HepG2 (cell line): Measurements from ENCODE around the gene CCDC7. TPM values are rescaled to one million over a fixed set of nuclear protein-coding genes. Genes with fewer than 3 reads are reported as not detected.

Experiments used
- ATAC-seq: fragments of 200-7000 bp; cut with Tn5 transposase; 3 replicates; pipeline ENCODE4 v1.9.1; 2020; ENCODE audit warnings: mild to moderate bottlenecking, moderate library complexity
- BruUV-seq: library from RNA; stranded (reverse); fragments of 400-500 nt; replicated peaks from 2 replicates; lab custom pipeline; 2021; lab: Mats Ljungman, UMichigan
- CTCF ChIA-PET: fragments of 300-600 bp; formaldehyde crosslinking; extraction: SDS; loops from one replicate; lab custom pipeline; 2021; ENCODE audit warnings: low total read pairs, inconsistent platforms, low intra/inter-chr PET ratio; lab: Yijun Ruan, JAX
- POLR2A ChIA-PET: fragments of 350-600 bp; sonication (Branson Sonifier 250); formaldehyde crosslinking; loops from one replicate; lab custom pipeline; 2020; ENCODE audit warnings: antibody characterized with exemption, inconsistent platforms; lab: Yijun Ruan, JAX
- DNase-seq: peaks from one replicate; pipeline ENCODE4 v3.0.0-alpha.2; 2015; ENCODE audit warnings: low spot score
- FAIRE-seq: peaks from 3 replicates; lab custom pipeline; 2011; peaks lifted over from hg19 to GRCh38; lab: Jason Lieb, UNC
- H2AFZ ChIP-seq: one replicate; pipeline ENCODE4 v1.6.1; 2011; ENCODE audit warnings: low read length, inconsistent platforms
- H3K27ac ChIP-seq: fragments of 300-600 bp; 3 replicates; pipeline ENCODE4 v1.8.0; 2011; ENCODE audit warnings: mixed run types, mild to moderate bottlenecking, mixed read lengths, low read length, inconsistent platforms; ENCODE audit not compliant: insufficient read depth; ENCODE audit errors: extremely low read length
- H3K27me3 ChIP-seq, 2 experiments: fragments of 200-600 bp in 1 of 2; 2 replicates in 1 of 2; 3 replicates in 1 of 2; pipeline versions ENCODE4 v1.6.0 to v1.8.0; 2011; ENCODE audit warnings: low read length in 2 of 2, mild to moderate bottlenecking in 2 of 2, moderate library complexity in 2 of 2, inconsistent platforms in 1 of 2; ENCODE audit not compliant: insufficient read depth in 2 of 2, control insufficient read depth in 1 of 2
- H3K36me3 ChIP-seq, 2 experiments: fragments of 200-600 bp in 1 of 2; replicated peaks in 1 of 2; 2 replicates in 1 of 2; 3 replicates in 1 of 2; pipeline versions ENCODE4 v1.5.1 to v1.8.0; 2011; ENCODE audit warnings: low read length in 2 of 2, inconsistent platforms in 1 of 2; ENCODE audit not compliant: insufficient read depth in 2 of 2, control insufficient read depth in 1 of 2
- H3K4me1 ChIP-seq: 2 replicates; pipeline ENCODE4 v1.5.1; 2012; ENCODE audit warnings: low read length, inconsistent platforms; ENCODE audit not compliant: insufficient read depth
- H3K4me2 ChIP-seq: 2 replicates; pipeline ENCODE4 v1.6.0; 2011; ENCODE audit warnings: low read depth, low read length, inconsistent platforms
- H3K4me3 ChIP-seq, 3 experiments: fragments of 200-600 bp in 1 of 3; sonication (generic), shearing (Covaris generic) in 1 of 3; replicated peaks in 1 of 3; 2 replicates each; pipeline ENCODE4 v1.5.1; 2011 to 2016; ENCODE audit warnings: low read length in 3 of 3, inconsistent platforms in 2 of 3, low read depth in 2 of 3, mild to moderate bottlenecking in 2 of 3, control low read depth in 1 of 3, mixed read lengths in 1 of 3; ENCODE audit not compliant: insufficient read depth in 1 of 3
- H3K79me2 ChIP-seq: one replicate; pipeline ENCODE4 v1.6.1; 2011; ENCODE audit warnings: low read length, inconsistent platforms; ENCODE audit not compliant: insufficient read depth
- H3K9ac ChIP-seq: 2 replicates; pipeline ENCODE4 v1.6.0; 2011; ENCODE audit warnings: mild to moderate bottlenecking, low read depth, low read length, inconsistent platforms; ENCODE audit not compliant: insufficient read depth
- H3K9me3 ChIP-seq: 2 replicates; pipeline ENCODE4 v1.5.1; 2012; ENCODE audit warnings: mild to moderate bottlenecking, low read length
- H4K20me1 ChIP-seq: 2 replicates; pipeline ENCODE4 v1.6.0; 2011; ENCODE audit warnings: inconsistent platforms, mild to moderate bottlenecking, low read length, moderate library complexity; ENCODE audit not compliant: insufficient read depth
- ADNP ChIP-seq: sonication (generic); formaldehyde crosslinking; IDR thresholded peaks from 2 replicates; pipeline ENCODE4 v1.4.0; 2020; ENCODE audit warnings: missing genetic modification reagents
- ELF4 ChIP-seq: sonication (generic); formaldehyde crosslinking; IDR thresholded peaks from 2 replicates; pipeline ENCODE4 v1.5.0; 2020; ENCODE audit warnings: missing genetic modification reagents, mild to moderate bottlenecking, moderate library complexity, borderline replicate concordance
- HDAC6 ChIP-seq: fragments of 200-600 bp; sonication (generic); IDR thresholded peaks from 2 replicates; pipeline ENCODE4 v1.7.0; 2017; ENCODE audit warnings: mild to moderate bottlenecking, antibody characterized with exemption, low read length, low read depth
- JUNB ChIP-seq: sonication (generic); formaldehyde crosslinking; IDR thresholded peaks from 2 replicates; pipeline ENCODE4 v1.8.0; 2022; ENCODE audit warnings: missing genetic modification reagents, mild to moderate bottlenecking, borderline replicate concordance
- RXRB ChIP-seq: IDR thresholded peaks from 2 replicates; pipeline ENCODE4 v1.6.1; 2016; ENCODE audit warnings: borderline replicate concordance, missing genetic modification reagents, missing compliant biosample characterization
- SIN3B ChIP-seq: fragments of 150-350 bp; IDR thresholded peaks from 2 replicates; pipeline ENCODE4 v1.6.1; 2014; ENCODE audit warnings: low read length
- ZBTB33 ChIP-seq: sonication (generic); formaldehyde crosslinking; IDR thresholded peaks from 2 replicates; pipeline ENCODE4 v1.4.0; 2020; ENCODE audit warnings: missing genetic modification reagents
- ZNF138 ChIP-seq: sonication (generic); formaldehyde crosslinking; IDR thresholded peaks from 2 replicates; pipeline ENCODE4 v1.5.0; 2020; ENCODE audit warnings: mild to moderate bottlenecking, low read depth, missing genetic modification reagents
- ZNF326 ChIP-seq: sonication (generic); formaldehyde crosslinking; IDR thresholded peaks from 2 replicates; pipeline ENCODE4 v1.4.0; 2020; ENCODE audit warnings: missing genetic modification reagents, borderline replicate concordance
- ZNF431 ChIP-seq: sonication (generic); formaldehyde crosslinking; IDR thresholded peaks from 2 replicates; pipeline ENCODE4 v1.9.0; 2022; ENCODE audit warnings: missing genetic modification reagents, low read depth, mild to moderate bottlenecking, borderline replicate concordance
- ZNF512 ChIP-seq: sonication (generic); formaldehyde crosslinking; IDR thresholded peaks from 2 replicates; pipeline ENCODE4 v1.4.0; 2020; ENCODE audit warnings: mild to moderate bottlenecking, missing genetic modification reagents
- ZNF556 ChIP-seq: sonication (generic); formaldehyde crosslinking; IDR thresholded peaks from 2 replicates; pipeline ENCODE4 v1.4.0; 2020; ENCODE audit warnings: mild to moderate bottlenecking, missing genetic modification reagents, borderline replicate concordance
- ZNF562 ChIP-seq: sonication (generic); formaldehyde crosslinking; IDR thresholded peaks from 2 replicates; pipeline ENCODE4 v1.8.0; 2022; ENCODE audit warnings: missing genetic modification reagents, borderline replicate concordance
- ZNF784 ChIP-seq: sonication (generic); formaldehyde crosslinking; IDR thresholded peaks from 2 replicates; pipeline ENCODE4 v1.5.1; 2020; ENCODE audit warnings: missing genetic modification reagents, mild to moderate bottlenecking, borderline replicate concordance
- WGBS: methylation state at CpG from one replicate; pipeline ENCODE4 v1.1.6; 2017; ENCODE audit warnings: low lambda C conversion rate; 5-methylcytosine and 5-hydroxymethylcytosine counted together
- in situ Hi-C: cut with HindIII; loops from 2 replicates; pipeline ENCODE4 v1.10.0; 2017; ENCODE audit warnings: low pct_unique_long_range_greater_than_20kb; ENCODE audit not compliant: extremely low pct_ligation_motif_present
- intact Hi-C: fragments of 100-400 bp; cut with micrococcal nuclease; formaldehyde crosslinking; loops from one replicate; pipeline ENCODE4 v1.10.0; 2022; ENCODE audit not compliant: unreplicated experiment
- polyA plus RNA-seq, 8 experiments: library from polyadenylated mRNA; depleted of rRNA in 3 of 8; stranded (reverse) in 7 of 8; unstranded in 1 of 8; fragments of >200 nt; fragmentation: Illumina TruSeq in 4 of 8; extraction: Trizol in 4 of 8; gene quantifications; 2 replicates each; pipeline versions ENCODE4 v1.2.1 to v1.2.3, GENCODE V29; 2011 to 2016; ENCODE audit warnings: low read depth in 4 of 8, missing spikeins in 1 of 8, mixed read lengths in 1 of 8; ENCODE audit not compliant: insufficient read depth in 1 of 8
- total RNA-seq, 5 experiments: library from RNA; depleted of rRNA; stranded (reverse); fragments of >200 nt; fragmentation: Illumina TruSeq; extraction: Trizol; gene quantifications; 2 replicates each; pipeline ENCODE4 v1.2.3, GENCODE V29; 2016; ENCODE audit warnings: low read depth in 1 of 5
- TF ChIP-seq, protein P1 (sequence below): sonication (generic); formaldehyde crosslinking; IDR thresholded peaks from 2 replicates; pipeline ENCODE4 v1.5.0; 2020; ENCODE audit warnings: mild to moderate bottlenecking, missing genetic modification reagents, moderate library complexity
- TF ChIP-seq, protein P2 (sequence below): sonication (generic); formaldehyde crosslinking; IDR thresholded peaks from 2 replicates; pipeline ENCODE4 v1.8.1; 2023; ENCODE audit warnings: mild to moderate bottlenecking, inconsistent platforms, moderate library complexity, missing genetic modification reagents, borderline replicate concordance

The CCDC7 gene
- total and polyA plus RNA-seq, 2 of the 13 experiments (the other 11 are each of a cell fraction or from before 2014, with no cell fraction given) = 0.40 to 1.8 TPM

GRCh38 chr10:32906595-32906994 is 460.7 kb downstream of the CCDC7 start:
- Histone ChIP-seq H3K27ac (no peak overlapping the region), H3K9ac (no peak overlapping the region), H3K4me1 (0 out of 2 replicates have a peak, but pooled peaks cover 7% of the 10 kb centered on the region), H2AFZ (no peak overlapping the region), H3K4me2 (no peak overlapping the region), H3K4me3 (no peak overlapping the region), H3K9me3 (no peaks in the 10 kb centered on the region), H3K27me3 (no peaks in the 10 kb centered on the region), H3K36me3 (peaks cover 10 to 53% of the 10 kb centered on the region in 2 experiments), H3K79me2 (no peaks in the 10 kb centered on the region), H4K20me1 (no peaks in the 10 kb centered on the region; the same call in 1 of the 2 replicates)
- no TSS peak for BruUV-seq
- TF ChIP-seq ZNF326 (no peak), HDAC6 (no peak), ZBTB33 (no peak), ELF4 (no peak), RXRB (CRISPR knock-in tag) (no peak), ZNF562 (no peak), SIN3B (no peak), ZNF512 (CRISPR knock-in tag) (no peak), JUNB (CRISPR knock-in tag) (no peak), ZNF138 (CRISPR knock-in tag) (no peak), ZNF784 (no peak), ADNP (no peak), ZNF431 (CRISPR knock-in tag) (no peak), ZNF556 (CRISPR knock-in tag) (no peak)
- TF ChIP-seq, protein P1, sequence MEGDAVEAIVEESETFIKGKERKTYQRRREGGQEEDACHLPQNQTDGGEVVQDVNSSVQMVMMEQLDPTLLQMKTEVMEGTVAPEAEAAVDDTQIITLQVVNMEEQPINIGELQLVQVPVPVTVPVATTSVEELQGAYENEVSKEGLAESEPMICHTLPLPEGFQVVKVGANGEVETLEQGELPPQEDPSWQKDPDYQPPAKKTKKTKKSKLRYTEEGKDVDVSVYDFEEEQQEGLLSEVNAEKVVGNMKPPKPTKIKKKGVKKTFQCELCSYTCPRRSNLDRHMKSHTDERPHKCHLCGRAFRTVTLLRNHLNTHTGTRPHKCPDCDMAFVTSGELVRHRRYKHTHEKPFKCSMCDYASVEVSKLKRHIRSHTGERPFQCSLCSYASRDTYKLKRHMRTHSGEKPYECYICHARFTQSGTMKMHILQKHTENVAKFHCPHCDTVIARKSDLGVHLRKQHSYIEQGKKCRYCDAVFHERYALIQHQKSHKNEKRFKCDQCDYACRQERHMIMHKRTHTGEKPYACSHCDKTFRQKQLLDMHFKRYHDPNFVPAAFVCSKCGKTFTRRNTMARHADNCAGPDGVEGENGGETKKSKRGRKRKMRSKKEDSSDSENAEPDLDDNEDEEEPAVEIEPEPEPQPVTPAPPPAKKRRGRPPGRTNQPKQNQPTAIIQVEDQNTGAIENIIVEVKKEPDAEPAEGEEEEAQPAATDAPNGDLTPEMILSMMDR = no peak
- TF ChIP-seq, protein P2, sequence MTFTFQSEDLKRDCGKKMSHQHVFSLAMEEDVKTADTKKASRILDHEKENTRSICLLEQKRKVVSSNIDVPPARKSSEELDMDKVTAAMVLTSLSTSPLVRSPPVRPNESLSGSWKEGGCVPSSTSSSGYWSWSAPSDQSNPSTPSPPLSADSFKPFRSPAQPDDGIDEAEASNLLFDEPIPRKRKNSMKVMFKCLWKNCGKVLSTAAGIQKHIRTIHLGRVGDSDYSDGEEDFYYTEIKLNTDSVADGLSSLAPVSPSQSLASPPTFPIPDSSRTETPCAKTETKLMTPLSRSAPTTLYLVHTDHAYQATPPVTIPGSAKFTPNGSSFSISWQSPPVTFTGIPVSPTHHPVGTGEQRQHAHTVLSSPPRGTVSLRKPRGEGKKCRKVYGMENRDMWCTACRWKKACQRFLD (CRISPR knock-in tag) = no peak
- in situ Hi-C loops = no loop called here
- FAIRE-seq (no peak), ATAC-seq (no peak), DNase-seq (no peak)
- intact Hi-C loops = loop anchor here (10.0 kb wide), 1 partner anchor 48 kb away; the partner anchor contains the start of gene ITGB1
- POLR2A ChIA-PET = no interaction called here
- WGBS = 96% methylated on average over 4 of the region's 4 CpGs
- CTCF ChIA-PET = no interaction called here
